CD4-positive, alpha-beta T cell treated with Interleukin-6 at 100 ng/mL for 8 hours (primary cell): Measurements from ENCODE around the gene SERPINB13.
"Not testable (repeated sequence)": the region's sequence is repeated elsewhere in the genome, so short reads cannot be mapped to it uniquely, and the experiment has no call there.

Experiments used
- DNase-seq: peaks from one replicate; pipeline ENCODE4 v3.0.0-alpha.2; 2020; ENCODE audit warnings: mixed read lengths, low spot score

SERPINB13 gene

DNA sequence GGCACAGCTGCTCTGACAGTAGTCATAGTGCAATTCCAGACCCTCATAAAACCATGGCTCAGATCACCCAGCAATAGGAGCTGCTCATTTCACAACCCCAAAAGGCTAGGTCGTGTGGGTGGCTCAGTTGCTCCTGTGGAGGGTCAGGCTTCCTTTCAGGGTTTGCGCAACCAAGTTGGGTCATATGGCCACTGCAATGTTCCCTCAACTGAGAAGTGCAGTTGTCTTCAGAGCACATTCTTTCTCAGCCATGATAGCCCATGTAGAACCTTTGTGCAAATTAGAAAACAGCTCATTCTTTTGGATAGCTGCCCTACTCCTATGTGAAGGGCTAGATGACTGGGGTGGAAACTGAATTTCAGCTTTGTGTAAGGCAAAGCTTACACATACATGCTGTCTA is 3.2 kb downstream of the SERPINB13 start:
- no peak for DNase-seq

DNA sequence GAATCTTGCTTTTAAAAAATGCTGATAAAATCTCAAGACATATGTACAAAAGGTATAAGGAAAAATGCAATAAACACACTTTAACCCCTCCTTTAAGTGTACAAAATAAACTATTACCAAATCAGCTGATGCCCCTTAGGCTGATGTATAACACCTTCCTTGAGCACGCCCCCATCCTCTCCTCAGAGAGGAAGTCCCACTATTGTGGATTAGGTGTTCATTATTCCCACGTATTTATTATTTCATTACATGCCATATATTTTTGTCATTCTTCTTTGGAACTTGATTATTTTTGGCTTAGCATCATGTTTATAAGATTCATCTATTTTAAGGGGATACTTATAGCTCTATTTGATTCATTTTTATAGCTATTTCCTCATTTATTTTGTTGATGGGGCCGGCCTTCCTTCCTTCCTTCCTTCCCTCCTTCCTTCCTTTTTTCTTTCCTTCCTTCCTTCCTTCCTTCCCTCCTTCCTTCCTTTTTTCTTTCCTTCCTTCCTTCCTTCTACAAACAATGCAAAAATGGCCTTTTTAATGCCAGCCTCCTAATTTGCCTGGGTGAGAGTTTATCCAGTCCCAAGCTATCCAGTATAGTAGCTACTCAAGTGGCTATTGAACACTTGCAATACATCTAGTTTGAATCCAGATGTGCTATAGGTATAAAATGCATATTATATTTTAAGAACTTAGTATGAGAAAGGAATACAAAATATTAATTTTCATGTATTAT is 4.0 kb downstream of the SERPINB13 start:
- DNase-seq = no peak

- DNase-seq = no peak
Measured at GRCh38 chr18:63591725-63592124, 4.6 kb downstream of the SERPINB13 start.

GRCh38 chr18:63592471-63592870 is 5.3 kb downstream of the SERPINB13 start:
- no peak for DNase-seq

GRCh38 chr18:63596964-63597363 is 9.8 kb downstream of the SERPINB13 start:
- no peak for DNase-seq

GRCh38 chr18:63603355-63603754 is 16.2 kb downstream of the SERPINB13 start:
- no peak for DNase-seq

DNA sequence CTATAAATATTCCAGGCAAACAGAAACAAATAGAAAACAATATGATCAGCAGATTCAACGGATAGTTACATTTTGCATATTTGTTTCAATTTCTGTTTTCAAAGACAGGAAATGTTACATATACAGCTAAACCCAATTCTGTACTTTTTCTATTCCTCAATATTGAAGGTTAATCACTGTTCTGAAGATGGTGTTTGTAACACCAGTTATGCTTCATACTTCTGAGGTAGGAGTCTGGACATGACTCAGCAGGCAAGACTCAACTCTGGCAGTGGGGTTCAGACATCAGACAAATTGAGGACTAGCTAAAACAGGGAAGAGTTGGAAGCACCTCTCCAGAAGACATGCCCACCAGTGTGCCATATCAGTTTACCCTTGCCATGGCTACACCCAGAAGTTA is 16.6 kb downstream of the SERPINB13 start:
- DNase-seq = no peak

DNA sequence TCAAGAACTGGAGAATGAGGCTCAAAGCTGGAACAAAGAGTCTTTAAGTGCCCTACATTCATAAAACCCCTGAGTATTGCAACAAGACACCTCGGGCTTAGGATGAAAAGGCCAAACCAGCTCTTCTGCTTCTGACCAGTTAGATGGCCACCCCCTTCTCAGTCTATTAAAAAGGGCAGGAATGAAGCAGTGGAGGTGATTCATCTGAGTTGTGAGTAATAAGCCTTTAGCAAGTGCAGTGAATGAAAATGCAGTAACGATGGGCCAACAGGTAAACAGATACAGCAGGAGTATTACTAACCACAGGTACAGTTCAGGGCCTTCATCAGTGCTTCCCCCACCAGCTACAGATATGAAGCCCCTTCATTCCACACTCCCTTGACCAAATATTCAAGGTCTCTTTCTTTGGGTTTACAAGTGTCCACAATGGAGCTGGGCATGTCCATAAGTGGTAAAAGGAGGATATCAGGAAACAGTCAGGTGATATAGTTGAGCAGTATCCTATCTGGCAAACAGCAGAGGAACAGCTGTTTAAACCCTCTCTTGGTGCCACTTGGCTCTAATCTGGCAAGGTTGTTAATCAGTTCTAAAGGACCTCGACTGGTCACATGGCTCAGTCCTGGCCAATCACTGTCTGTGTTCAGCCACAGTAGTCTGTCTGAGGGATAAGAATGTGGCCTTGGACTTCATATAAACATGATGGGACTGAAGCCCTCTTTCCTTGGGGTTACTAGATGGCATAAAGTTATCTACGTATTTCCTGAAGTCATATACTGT is 17.8 kb downstream of the SERPINB13 start:
- DNase-seq = no peak

- DNase-seq = no peak
Measured at GRCh38 chr18:63606526-63606925, 19.4 kb downstream of the SERPINB13 start.

DNA sequence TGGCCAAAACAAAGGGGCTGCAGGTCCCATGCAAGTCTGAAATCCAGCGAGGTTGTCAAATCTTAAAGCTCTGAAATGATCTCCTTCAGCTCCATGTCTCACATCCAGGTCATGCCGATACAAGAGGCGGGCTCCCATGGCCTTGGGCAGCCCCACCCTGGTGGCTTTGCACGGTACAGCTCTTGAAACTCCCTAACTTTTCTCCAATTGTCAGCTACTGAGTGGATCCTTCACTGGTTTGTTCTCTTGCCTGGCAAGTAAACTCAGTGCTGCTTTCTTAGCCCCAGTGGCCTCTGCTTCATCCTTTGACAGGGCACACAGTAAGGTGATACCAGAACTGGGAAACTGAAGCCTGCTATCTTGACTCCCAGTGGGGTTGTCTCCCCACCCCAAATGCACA is 26.3 kb downstream of the SERPINB13 start:
- DNase-seq = no peak

- DNase-seq = no peak
Measured at GRCh38 chr18:63617049-63617914, 30.1 kb downstream of the SERPINB13 start.

DNA sequence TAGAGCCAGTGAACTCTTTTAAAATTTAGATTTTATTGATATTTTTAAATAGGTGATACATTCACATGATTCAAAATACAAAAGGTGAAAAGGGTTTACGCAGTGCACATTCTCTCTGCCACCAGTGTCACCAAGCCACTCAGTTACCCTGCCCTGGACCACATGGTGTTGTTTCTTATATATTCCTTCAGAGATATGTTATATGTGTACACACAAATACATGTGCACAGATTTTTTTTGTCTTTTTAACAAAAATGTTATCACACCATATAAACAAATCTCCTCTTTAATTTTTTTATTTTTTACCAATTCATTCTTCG is 30.7 kb downstream of the SERPINB13 start:
- DNase-seq = no peak

- no peak for DNase-seq
Measured at GRCh38 chr18:63619661-63620060, 32.5 kb downstream of the SERPINB13 start.

GRCh38 chr18:63624863-63625262 is 37.7 kb downstream of the SERPINB13 start:
- no peak for DNase-seq

DNA sequence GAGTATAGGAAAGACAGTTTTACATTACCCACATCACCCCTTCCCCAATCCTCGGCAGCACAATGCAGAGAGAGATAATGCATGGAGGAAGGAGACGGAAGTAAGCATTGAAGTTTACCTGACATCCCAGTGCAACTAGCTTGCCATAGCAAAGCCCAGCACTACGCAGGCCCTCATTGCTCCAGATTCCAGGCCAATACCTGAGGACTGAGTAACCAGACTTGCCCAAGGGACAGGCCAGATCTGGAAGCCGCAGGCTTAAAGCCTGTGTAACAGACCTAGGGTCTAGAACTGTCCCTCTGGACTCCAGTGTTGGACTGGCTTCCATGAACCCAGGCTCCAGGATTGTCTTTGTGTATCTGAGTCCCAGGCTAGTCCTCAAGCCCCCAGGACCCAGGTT is 39.3 kb downstream of the SERPINB13 start:
- no peak for DNase-seq

- DNase-seq = no peak
Measured at GRCh38 chr18:63627819-63628218, 40.7 kb downstream of the SERPINB13 start.

DNA sequence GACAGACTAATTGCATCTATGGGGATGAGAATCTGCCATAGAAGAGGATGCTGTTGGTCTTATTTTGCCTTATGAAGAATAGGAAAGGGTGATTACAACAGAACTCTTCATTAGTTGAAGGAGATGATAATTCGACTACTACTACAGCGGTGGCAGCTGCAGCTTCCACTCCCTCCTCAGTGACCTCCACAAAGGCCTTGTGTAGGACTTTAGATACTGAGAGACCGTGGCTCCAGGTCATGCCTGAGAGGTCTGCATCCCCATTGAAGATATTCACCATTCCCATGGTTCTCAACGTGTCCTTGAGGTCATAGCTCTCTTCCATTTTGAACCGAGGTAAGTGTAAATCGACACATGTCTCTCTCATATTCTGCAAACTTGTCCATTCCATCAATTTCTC is 50.6 kb downstream of the SERPINB13 start:
- DNase-seq = no peak

GRCh38 chr18:63641157-63641680 is 54.1 kb downstream of the SERPINB13 start:
- DNase-seq = not testable (repeated sequence)

DNA sequence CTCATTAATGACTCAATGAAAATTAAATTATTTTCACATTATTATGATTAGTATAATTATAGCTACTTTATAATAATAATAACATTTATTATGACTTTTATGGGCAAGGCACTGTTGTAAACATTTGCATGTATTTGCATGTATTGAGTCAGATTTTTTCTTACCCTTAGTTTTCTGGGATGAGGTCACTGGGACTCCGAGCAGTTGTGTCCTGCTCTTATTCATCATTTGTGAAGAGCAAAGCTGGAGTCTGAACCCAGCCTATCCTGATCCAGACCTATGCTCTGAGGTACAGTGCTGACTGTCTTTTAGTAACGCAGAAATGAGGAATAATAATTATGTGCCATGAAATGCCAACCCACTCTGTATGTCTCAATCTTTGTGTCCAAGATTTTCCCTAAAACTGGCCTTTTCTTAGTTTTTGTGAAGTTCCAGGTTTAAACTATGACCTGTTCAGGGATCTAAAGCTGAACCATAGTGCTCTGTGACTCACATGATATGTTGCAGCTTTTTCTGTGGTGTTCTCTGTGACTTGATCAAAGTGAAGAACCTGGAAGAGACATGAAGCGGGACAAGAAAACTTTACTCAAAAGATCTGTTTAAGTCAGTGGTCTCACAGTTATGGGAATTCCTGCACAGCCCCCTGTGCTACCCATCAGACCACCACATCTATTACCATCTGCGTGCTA is 55.7 kb downstream of the SERPINB13 start:
- not testable (repeated sequence) for DNase-seq

GRCh38 chr18:63644142-63644541 is 57.0 kb downstream of the SERPINB13 start, which contains the start of gene SERPINB4:
SERPINB4 (minus strand) TSS chr18:63644256; CDS start chr18:63643577, 679 bp downstream.
- not testable (repeated sequence) for DNase-seq

GRCh38 chr18:63644694-63645093 is 57.6 kb downstream of the SERPINB13 start:
- DNase-seq = not testable (repeated sequence)

DNA sequence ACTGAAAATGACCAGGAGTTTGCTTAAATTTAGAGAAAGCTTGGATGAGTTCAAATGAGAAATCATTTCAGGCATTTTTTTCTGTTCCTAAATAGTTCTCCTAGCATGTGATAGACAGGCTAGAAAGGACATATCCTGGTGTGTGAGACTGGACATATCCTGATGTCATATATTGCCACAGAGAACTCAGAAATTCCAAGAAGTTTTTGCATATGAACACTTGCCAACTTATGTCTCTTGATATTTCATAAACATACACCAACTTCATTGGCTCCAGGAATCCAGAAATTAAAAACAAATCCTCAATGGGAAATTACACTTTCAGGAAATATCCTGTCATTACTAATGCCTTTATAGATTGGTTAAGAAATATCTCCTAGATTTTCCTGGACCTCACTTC is 59.8 kb downstream of the SERPINB13 start:
- DNase-seq = no peak
